Suprapubic skin (tissue), 4 donors: ENCODE results near the gene TMPRSS6.

Source experiments
- EP300 ChIP-seq: sonication (generic); formaldehyde crosslinking; IDR thresholded peaks from one replicate; pipeline ENCODE4 v1.6.1; 2017; ENCODE audit warnings: antibody characterized with exemption
- POLR2A ChIP-seq, 2 donors: fragments of 450-650 bp; IDR thresholded peaks; one replicate each; pipeline ENCODE4 v1.6.1; 2017; ENCODE audit warnings: antibody characterized with exemption in 2 of 2, mild to moderate bottlenecking in 2 of 2, moderate library complexity in 2 of 2
- POLR2AphosphoS5 ChIP-seq, 3 donors: sonication (generic); formaldehyde crosslinking; IDR thresholded peaks; one replicate each; pipeline ENCODE4 v1.6.1; 2017; ENCODE audit warnings: antibody characterized with exemption in 3 of 3
- TF ChIP-seq, protein P1 (sequence below), 2 donors: fragments of 200-600 bp in 1 of 2; fragments of 450-650 bp in 1 of 2; sonication (generic) in 1 of 2; IDR thresholded peaks; one replicate each; pipeline ENCODE4 v1.5.1; 2016 to 2019; ENCODE audit warnings: antibody characterized with exemption in 2 of 2, mild to moderate bottlenecking in 1 of 2, moderate library complexity in 1 of 2

GRCh38 chr22:37070744-37071143, 38.8 kb downstream of the TMPRSS6 start:
- TF ChIP-seq, protein P1, sequence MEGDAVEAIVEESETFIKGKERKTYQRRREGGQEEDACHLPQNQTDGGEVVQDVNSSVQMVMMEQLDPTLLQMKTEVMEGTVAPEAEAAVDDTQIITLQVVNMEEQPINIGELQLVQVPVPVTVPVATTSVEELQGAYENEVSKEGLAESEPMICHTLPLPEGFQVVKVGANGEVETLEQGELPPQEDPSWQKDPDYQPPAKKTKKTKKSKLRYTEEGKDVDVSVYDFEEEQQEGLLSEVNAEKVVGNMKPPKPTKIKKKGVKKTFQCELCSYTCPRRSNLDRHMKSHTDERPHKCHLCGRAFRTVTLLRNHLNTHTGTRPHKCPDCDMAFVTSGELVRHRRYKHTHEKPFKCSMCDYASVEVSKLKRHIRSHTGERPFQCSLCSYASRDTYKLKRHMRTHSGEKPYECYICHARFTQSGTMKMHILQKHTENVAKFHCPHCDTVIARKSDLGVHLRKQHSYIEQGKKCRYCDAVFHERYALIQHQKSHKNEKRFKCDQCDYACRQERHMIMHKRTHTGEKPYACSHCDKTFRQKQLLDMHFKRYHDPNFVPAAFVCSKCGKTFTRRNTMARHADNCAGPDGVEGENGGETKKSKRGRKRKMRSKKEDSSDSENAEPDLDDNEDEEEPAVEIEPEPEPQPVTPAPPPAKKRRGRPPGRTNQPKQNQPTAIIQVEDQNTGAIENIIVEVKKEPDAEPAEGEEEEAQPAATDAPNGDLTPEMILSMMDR (IDR thresholded peaks at IDR 0.05), result no peak
- no peak for TF ChIP-seq POLR2A (IDR thresholded peaks at IDR 0.05)
- TF ChIP-seq EP300, result no peak
- TF ChIP-seq POLR2AphosphoS5 (IDR thresholded peaks at IDR 0.05), result no peak
